Measurements from ENCODE around the gene HNF1A. TPM values are rescaled to one million over a fixed set of nuclear protein-coding genes. Genes with fewer than 3 reads are reported as not detected.

HNF1A gene
- polyA plus RNA-seq, 1 donor (not counting 4 experiments of a cell fraction or from before 2014, with no cell fraction given) = not detected

- TF ChIP-seq EZH2 (IDR thresholded peaks at IDR 0.05; ENCODE audit: low read length) (no peak), CTCF (optimal IDR thresholded peaks at IDR 0.05 in 1 of 3, IDR thresholded peaks at IDR 0.05 in 1 of 3, conservative IDR thresholded peaks at IDR 0.05 in 1 of 3; ENCODE audit: extremely low read depth in 1 of 3, insufficient read depth in 2 of 3, low read length in 3 of 3) (no peak)
- Histone ChIP-seq H3K4me1 (ENCODE audit: control insufficient read depth, extremely low read depth, insufficient read depth, low read length) (no peaks in the 10 kb centered on the region), H3K79me2 (ENCODE audit: control insufficient read depth, insufficient read depth, low read length) (no peaks in the 10 kb centered on the region), H3K27ac (ENCODE audit: control insufficient read depth, insufficient read depth, low read length) (no peak overlapping the region), H3K4me3 (ENCODE audit: control insufficient read depth in 2 of 3, extremely low read depth in 1 of 3, insufficient read depth in 2 of 3, low read depth in 1 of 3, low read length in 3 of 3) (no peak overlapping the region), H2AFZ (ENCODE audit: control insufficient read depth, low read length) (no peak overlapping the region), H4K20me1 (ENCODE audit: control insufficient read depth, extremely low read depth, insufficient read depth, low read length) (no peaks in the 10 kb centered on the region), H3K36me3 (ENCODE audit: control insufficient read depth in 2 of 2, extremely low read depth in 1 of 2, insufficient read depth in 2 of 2, low read length in 2 of 2) (no peaks in the 10 kb centered on the region), H3K9me1 (ENCODE audit: control insufficient read depth, extremely low read depth, insufficient read depth, low read length) (no peaks in the 10 kb centered on the region), H3K4me2 (ENCODE audit: control insufficient read depth, extremely low read depth, insufficient read depth, low read depth, low read length) (no peak overlapping the region), H3K9ac (ENCODE audit: control insufficient read depth, extremely low read depth, insufficient read depth, low read length) (no peak overlapping the region), H3K27me3 (ENCODE audit: control insufficient read depth, extremely low read depth, insufficient read depth, low read length) (no peaks in the 10 kb centered on the region), H3K9me3 (ENCODE audit: control insufficient read depth, low read depth, low read length) (no peaks in the 10 kb centered on the region)
- dilution Hi-C loops (cut with MboI; ENCODE audit: extremely low pct_ligation_motif_present, low sequenced_read_pairs) = no loop called here
- no peak for DNase-seq (ENCODE audit: low read depth, low spot score)
- FAIRE-seq = no peak
These were observed 27.5 kb upstream of the HNF1A start for GRCh38 chr12:120950807-120951206.

DNA sequence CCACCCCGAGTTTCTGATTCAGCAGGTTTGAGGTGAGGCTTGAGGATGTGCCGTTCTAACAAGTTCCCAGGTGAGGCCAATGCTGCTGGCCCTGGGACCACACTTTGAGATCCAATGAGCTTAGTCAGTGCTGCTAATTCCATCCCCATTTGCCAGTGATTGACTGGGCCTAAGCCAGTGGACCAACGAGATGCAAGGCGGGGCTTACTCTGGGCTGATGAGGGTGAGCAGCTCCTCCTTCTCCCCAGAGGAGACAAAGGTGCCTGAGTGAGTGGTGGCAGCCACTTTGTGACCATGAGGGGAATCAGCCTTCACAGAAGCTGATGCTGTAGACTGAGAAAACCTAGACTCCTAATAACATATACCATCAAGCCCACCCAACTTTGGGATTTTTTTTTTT, 23.1 kb upstream of the HNF1A start:
- no peak for TF ChIP-seq CTCF (optimal IDR thresholded peaks at IDR 0.05 in 1 of 3, IDR thresholded peaks at IDR 0.05 in 1 of 3, conservative IDR thresholded peaks at IDR 0.05 in 1 of 3; ENCODE audit: extremely low read depth in 1 of 3, insufficient read depth in 2 of 3, low read length in 3 of 3)
- TF ChIP-seq EZH2 (IDR thresholded peaks at IDR 0.05; ENCODE audit: low read length) = no peak
- Histone ChIP-seq H3K9me1 (ENCODE audit: control insufficient read depth, extremely low read depth, insufficient read depth, low read length) (no peaks in the 10 kb centered on the region), H2AFZ (ENCODE audit: control insufficient read depth, low read length) (no peak overlapping the region), H3K36me3 (ENCODE audit: control insufficient read depth in 2 of 2, extremely low read depth in 1 of 2, insufficient read depth in 2 of 2, low read length in 2 of 2) (no peaks in the 10 kb centered on the region), H3K4me1 (ENCODE audit: control insufficient read depth, extremely low read depth, insufficient read depth, low read length) (no peaks in the 10 kb centered on the region), H3K27me3 (ENCODE audit: control insufficient read depth, extremely low read depth, insufficient read depth, low read length) (no peaks in the 10 kb centered on the region), H3K4me2 (ENCODE audit: control insufficient read depth, extremely low read depth, insufficient read depth, low read depth, low read length) (no peak overlapping the region), H3K27ac (ENCODE audit: control insufficient read depth, insufficient read depth, low read length) (no peak overlapping the region), H3K9me3 (ENCODE audit: control insufficient read depth, low read depth, low read length) (no peaks in the 10 kb centered on the region), H3K79me2 (ENCODE audit: control insufficient read depth, insufficient read depth, low read length) (no peaks in the 10 kb centered on the region), H3K4me3 (ENCODE audit: control insufficient read depth in 2 of 3, extremely low read depth in 1 of 3, insufficient read depth in 2 of 3, low read depth in 1 of 3, low read length in 3 of 3) (no peak overlapping the region), H4K20me1 (ENCODE audit: control insufficient read depth, extremely low read depth, insufficient read depth, low read length) (no peaks in the 10 kb centered on the region), H3K9ac (ENCODE audit: control insufficient read depth, extremely low read depth, insufficient read depth, low read length) (no peak overlapping the region)
- peak; percentile 66 for DNase-seq (ENCODE audit: low read depth, low spot score)
- peak; percentile 66 for FAIRE-seq
- dilution Hi-C loops (cut with MboI; ENCODE audit: extremely low pct_ligation_motif_present, low sequenced_read_pairs) = no loop called here
